Choroid plexus epithelial cell (primary cell): Measurements from ENCODE around the gene MAML2.

ENCODE experiments used
- DNase-seq: peaks from one replicate; pipeline ENCODE4 v3.0.0-alpha.2; 2010; ENCODE audit warnings: low read depth
- H3K4me3 ChIP-seq: 2 replicates; pipeline ENCODE4 v1.5.1; 2011; ENCODE audit warnings: low read depth, mild to moderate bottlenecking, control low read depth, low read length, moderate library complexity
- CTCF ChIP-seq: conservative IDR thresholded peaks from 2 replicates; pipeline ENCODE4 v1.5.1; 2011; ENCODE audit warnings: low read depth, mild to moderate bottlenecking, control low read depth, inconsistent platforms, low read length, moderate library complexity

Gene MAML2

GRCh38 chr11:95937358-95937757 lies 405.6 kb downstream of the MAML2 start:
- no peak for TF ChIP-seq CTCF
- no peak for DNase-seq
- H3K4me3 ChIP-seq: no peak overlapping the region

DNA sequence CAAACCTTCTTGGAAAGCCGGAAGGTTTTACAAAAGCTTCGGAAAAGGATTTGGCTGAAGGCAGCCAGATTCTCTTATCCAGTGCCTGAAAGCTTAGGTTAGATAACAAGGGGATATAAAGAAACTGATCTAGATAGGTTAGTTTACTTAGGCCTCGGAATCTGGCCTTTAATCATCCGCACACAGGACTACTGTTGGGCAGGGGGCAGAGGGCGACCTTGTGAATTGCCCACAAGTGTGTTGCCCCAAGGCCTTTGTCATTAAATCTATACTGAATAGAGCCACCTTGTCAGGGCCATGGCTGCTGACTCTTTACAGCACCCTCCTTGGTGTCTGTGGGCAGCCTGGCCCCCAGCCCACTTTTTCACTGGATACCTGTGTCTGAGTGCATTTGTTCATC lies 409.4 kb downstream of the MAML2 start:
- DNase-seq: no peak
- H3K4me3 ChIP-seq: no peak overlapping the region
- no peak for TF ChIP-seq CTCF

DNA sequence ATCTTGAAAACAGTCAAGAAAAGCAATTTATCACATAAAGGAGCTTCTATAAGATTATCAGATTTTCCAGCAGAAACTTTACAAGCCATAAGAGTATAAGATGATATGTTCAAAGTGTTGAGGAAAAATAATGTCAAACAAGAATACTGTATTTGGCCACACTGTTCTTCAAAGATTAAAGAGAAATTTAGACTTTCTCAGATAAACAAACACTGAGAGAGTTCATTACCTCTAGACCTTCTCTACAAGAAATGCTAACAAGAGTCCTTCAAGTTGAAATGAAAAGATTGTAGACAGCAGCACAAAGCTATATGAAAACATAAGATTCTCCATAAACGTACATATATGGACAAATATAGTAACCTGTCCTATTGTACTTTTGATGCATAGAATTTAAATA lies 411.1 kb downstream of the MAML2 start:
- DNase-seq: no peak
- H3K4me3 ChIP-seq: no peak overlapping the region
- no peak for TF ChIP-seq CTCF

- no peak for TF ChIP-seq CTCF
- no peak overlapping the region for H3K4me3 ChIP-seq
- no peak for DNase-seq
Observed at GRCh38 chr11:95930948-95931347, 412.0 kb downstream of the MAML2 start.

DNA sequence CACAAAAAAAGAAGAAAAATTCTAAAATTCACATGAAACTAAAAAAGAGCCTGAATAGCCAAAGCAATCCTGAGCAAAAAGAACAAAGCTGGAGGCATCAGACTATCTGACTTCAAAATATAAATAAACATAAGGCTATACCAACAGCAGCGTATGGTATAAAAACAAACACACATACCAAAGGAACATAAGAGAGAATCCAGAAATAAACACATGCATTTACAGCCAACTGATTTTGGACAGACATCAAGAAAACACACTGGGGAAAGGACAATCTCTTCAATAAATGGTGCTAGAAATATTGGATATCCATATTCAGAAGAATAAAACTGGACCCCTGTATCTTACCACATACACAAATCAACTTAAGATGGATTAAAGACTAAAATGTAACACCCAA lies 416.3 kb downstream of the MAML2 start:
- H3K4me3 ChIP-seq: no peak overlapping the region
- TF ChIP-seq CTCF: no peak
- DNase-seq: no peak
